ENCODE measurements around the gene L3MBTL1.
A peak's percentile ranks its signal among the peaks of the same experiment; 100 is the strongest.

The L3MBTL1 gene

GRCh38 chr20:43590392-43591303 is 83.2 kb downstream of the L3MBTL1 start, which contains the start of gene IFT52:
Gene IFT52, plus strand, starts transcription at chr20:43590937. Its CDS starts 3,762 bp downstream, at chr20:43594699.
- Histone ChIP-seq H3K27ac (ENCODE audit: low read length) (peak within 1 kb of the TSS; percentile 67), H3K4me1 (ENCODE audit: control insufficient read depth, insufficient read depth, low read length) (peaks cover 17% of the 10 kb centered on the region), H3K9ac (ENCODE audit: low read length in 2 of 2) (peak within 1 kb of the TSS; percentile 69 to 89), H3K27me3 (ENCODE audit: control insufficient read depth in 1 of 2, insufficient read depth in 2 of 2, low read length in 2 of 2) (no peaks in the 10 kb centered on the region), H3K9me3 (ENCODE audit: control insufficient read depth in 2 of 2, low read length in 2 of 2) (no peaks in the 10 kb centered on the region), H3K4me3 (ENCODE audit: low read length in 2 of 2) (peak within 1 kb of the TSS; percentile 82 to 91), H3K36me3 (ENCODE audit: control insufficient read depth in 2 of 2, insufficient read depth in 2 of 2, low read length in 2 of 2) (peaks cover 2 to 3% of the 10 kb centered on the region in 2 donors)
